HG03135 (cell line): Measurements from ENCODE around the gene TP53.
A peak's percentile ranks its signal among the peaks of the same experiment; 100 is the strongest.

Experiments used
- ATAC-seq: cut with Tn5 transposase; IDR thresholded peaks from one replicate; pipeline ENCODE4 v1.9.1; 2021; ENCODE audit warnings: mild to moderate bottlenecking, moderate library complexity; ENCODE audit not compliant: unreplicated experiment

Gene TP53

GRCh38 chr17:7687072-7687907, at the start of gene TP53:
TP53 (minus strand) TSS chr17:7687490; CDS start chr17:7676594, 10,896 bp downstream.
- peak; percentile 36 for ATAC-seq

- ATAC-seq: no peak
These were observed 45.8 kb upstream of the TP53 start for GRCh38 chr17:7732981-7733539.

GRCh38 chr17:7729816-7730215, 42.5 kb upstream of the TP53 start:
- no peak for ATAC-seq

GRCh38 chr17:7727886-7728285, 40.6 kb upstream of the TP53 start:
- no peak for ATAC-seq

GRCh38 chr17:7721612-7722011, 34.3 kb upstream of the TP53 start:
- no peak for ATAC-seq

GRCh38 chr17:7720125-7720524, 32.8 kb upstream of the TP53 start:
- no peak for ATAC-seq

- no peak for ATAC-seq
These were observed 32.4 kb upstream of the TP53 start for GRCh38 chr17:7719661-7720060.

- ATAC-seq: no peak
These were observed 30.6 kb upstream of the TP53 start for GRCh38 chr17:7717756-7718350.

GRCh38 chr17:7716901-7717755, 29.8 kb upstream of the TP53 start, which contains the start of gene DNAH2:
DNAH2 (plus strand) TSS chr17:7717744; CDS start chr17:7719735, 1,991 bp downstream.
- no peak for ATAC-seq

GRCh38 chr17:7715936-7716886, 28.9 kb upstream of the TP53 start:
- no peak for ATAC-seq

- ATAC-seq: no peak
These were observed 27.7 kb upstream of the TP53 start for GRCh38 chr17:7714721-7715594.

- ATAC-seq: no peak
These were observed 26.5 kb upstream of the TP53 start for GRCh38 chr17:7713782-7714181.

- no peak for ATAC-seq
These were observed 25.0 kb upstream of the TP53 start for GRCh38 chr17:7712111-7712771.

GRCh38 chr17:7711051-7711755, 23.9 kb upstream of the TP53 start:
- ATAC-seq: no peak

GRCh38 chr17:7710301-7710700, 23.0 kb upstream of the TP53 start:
- ATAC-seq: no peak

GRCh38 chr17:7709031-7709430, 21.7 kb upstream of the TP53 start:
- ATAC-seq: no peak

- no peak for ATAC-seq
These were observed 20.8 kb upstream of the TP53 start for GRCh38 chr17:7707858-7708750.
